NB4 (cell line): ENCODE measurements around the gene DOCK8.

Source experiments
- CTCF ChIP-seq: IDR thresholded peaks from one replicate; pipeline ENCODE4 v1.5.1; 2012; ENCODE audit warnings: low read depth, low read length
- MAX ChIP-seq: IDR thresholded peaks from 2 replicates; pipeline ENCODE4 v1.6.1; 2011; ENCODE audit warnings: low read depth, low read length
- MYC ChIP-seq: IDR thresholded peaks from 2 replicates; pipeline ENCODE4 v1.6.1; 2011; ENCODE audit warnings: low read depth, low read length
- POLR2A ChIP-seq: IDR thresholded peaks from 2 replicates; pipeline ENCODE4 v1.6.1; 2011; ENCODE audit warnings: mild to moderate bottlenecking; ENCODE audit not compliant: insufficient read length; ENCODE audit errors: extremely low read depth

DNA sequence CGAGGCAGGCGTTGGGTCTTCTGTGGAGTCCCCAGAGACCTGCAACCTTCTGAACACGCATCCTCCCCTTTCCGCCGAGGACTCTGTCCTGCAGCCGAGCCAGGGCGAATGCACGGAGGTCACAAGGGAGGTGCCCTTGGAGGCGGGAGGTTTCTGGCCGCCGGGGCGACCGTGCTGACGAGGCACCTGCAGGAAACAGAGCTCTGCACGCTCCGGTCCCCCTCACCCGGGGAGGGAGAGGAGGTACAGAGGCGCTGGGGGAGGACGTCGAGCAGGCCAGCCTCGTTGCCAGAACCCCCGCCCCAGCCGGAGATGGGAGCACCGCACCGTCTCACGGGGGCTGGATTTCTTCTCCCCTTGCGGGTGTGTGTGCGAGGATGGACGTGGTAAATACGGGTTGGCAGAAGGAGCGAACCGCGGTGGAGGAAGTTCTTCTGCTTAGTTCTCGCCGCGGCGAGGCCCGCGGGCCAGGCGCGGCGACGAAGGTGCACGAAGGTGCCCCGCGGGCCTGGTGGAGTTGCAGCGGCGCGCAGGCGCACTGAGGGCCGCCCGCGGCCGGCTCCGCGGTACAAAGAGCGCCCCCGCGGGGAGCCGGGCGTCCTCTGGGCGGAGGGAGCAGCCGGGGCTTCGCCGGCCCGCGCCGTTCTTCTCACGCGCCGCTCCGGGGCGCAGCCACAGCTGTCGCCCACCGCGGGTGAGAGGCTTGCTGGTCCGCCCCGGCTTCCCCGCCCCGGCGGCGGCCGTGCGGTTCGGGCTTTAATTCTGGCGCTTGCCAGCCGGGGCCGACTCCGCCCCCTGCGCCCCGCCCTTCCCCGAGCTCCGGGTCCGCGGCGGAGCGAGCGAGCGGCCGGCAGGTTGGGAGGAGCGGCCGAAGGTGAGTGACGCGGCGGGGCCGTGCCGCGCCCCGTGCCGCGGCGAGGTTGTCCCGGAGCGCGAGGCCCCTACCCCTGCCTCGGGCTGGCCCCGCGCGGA, 289.5 kb downstream of the DOCK8 start, which contains the start of gene KANK1:
- TF ChIP-seq CTCF: peak; percentile 21
- peak; percentile 34 for TF ChIP-seq POLR2A
- TF ChIP-seq MAX: peak; percentile 53; the same call in 1 of the 2 replicates
- peak; percentile 34; the same call in 1 of the 2 replicates for TF ChIP-seq MYC
